IMR-90 (cell line): ENCODE measurements around the gene GIMAP8.

Source experiments
- CEBPB ChIP-seq: IDR thresholded peaks from 2 replicates; pipeline ENCODE4 v1.6.1; 2012; ENCODE audit warnings: low read depth, low read length, improper control_type of control experiment
- CHD1 ChIP-seq: IDR thresholded peaks from 2 replicates; pipeline ENCODE4 v1.6.1; 2012; ENCODE audit warnings: low read depth, low read length, improper control_type of control experiment
- CTCF ChIP-seq: conservative IDR thresholded peaks from 2 replicates; pipeline ENCODE4 v1.5.1; 2012; ENCODE audit warnings: mild to moderate bottlenecking, low read depth, low read length, improper control_type of control experiment
- ELK1 ChIP-seq: fragments of 150-350 bp; IDR thresholded peaks from 2 replicates; pipeline ENCODE4 v1.6.1; 2016; ENCODE audit warnings: low read depth, mild to moderate bottlenecking, low read length, moderate library complexity, borderline replicate concordance
- MAFK ChIP-seq: IDR thresholded peaks from 2 replicates; pipeline ENCODE4 v1.6.1; 2012; ENCODE audit warnings: low read depth, low read length, improper control_type of control experiment
- POLR2A ChIP-seq: IDR thresholded peaks from 2 replicates; pipeline ENCODE4 v1.6.1; 2012; ENCODE audit warnings: mild to moderate bottlenecking, low read depth, low read length
- RAD21 ChIP-seq: IDR thresholded peaks from 2 replicates; pipeline ENCODE4 v1.6.1; 2012; ENCODE audit warnings: low read length, improper control_type of control experiment
- SMC3 ChIP-seq: fragments of 150-350 bp; IDR thresholded peaks from 2 replicates; pipeline ENCODE4 v1.6.1; 2016; ENCODE audit warnings: low read depth, mild to moderate bottlenecking, antibody characterized with exemption, low read length, moderate library complexity

GRCh38 chr7:150481186-150481920, 30.9 kb downstream of the GIMAP8 start:
- TF ChIP-seq POLR2A (no peak), CTCF (no peak), MAFK (no peak), ELK1 (no peak), SMC3 (no peak), RAD21 (no peak), CHD1 (no peak), CEBPB (no peak)
